ENCODE measurements around the gene PLBD2.

The PLBD2 gene

DNA sequence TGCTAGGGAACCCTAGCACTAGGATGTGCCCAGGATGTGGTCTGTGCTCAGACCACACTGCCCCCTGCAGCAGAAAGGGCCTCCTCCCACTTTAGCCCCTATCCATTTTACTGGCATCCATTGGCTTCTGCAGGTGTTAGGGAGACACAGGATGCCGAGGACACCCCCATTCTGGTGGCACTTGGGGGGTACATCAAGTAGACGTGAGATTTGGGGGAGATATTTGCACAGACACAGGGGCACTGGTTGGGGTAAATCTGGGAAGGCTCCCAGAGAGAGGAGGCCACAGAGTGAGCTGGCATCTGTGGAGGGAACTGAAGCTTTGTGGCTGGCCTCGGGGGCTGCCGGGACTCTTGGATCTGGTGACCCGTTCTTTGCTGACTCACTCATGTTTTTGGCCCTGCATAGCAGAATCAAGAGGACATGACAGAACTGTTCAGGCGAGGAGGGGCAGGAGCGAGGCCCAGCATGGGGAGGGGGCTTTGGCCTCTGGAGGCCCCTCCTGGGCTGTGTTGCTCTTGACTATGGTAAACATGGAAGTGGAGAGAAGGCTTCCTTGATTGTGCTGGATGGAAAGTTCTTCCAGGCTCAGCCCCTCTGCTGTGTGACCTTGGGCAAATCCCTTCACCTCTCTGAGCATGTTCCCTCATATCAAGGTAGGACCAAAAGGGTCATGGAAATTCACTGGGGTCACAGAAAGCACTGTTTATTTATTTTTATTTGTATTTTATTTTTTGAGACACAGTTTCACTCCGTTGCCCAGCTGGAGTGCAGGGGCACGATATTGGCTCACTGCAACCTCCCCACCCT lies 1.8 kb downstream of the PLBD2 start:
- TF ChIP-seq, protein P1, sequence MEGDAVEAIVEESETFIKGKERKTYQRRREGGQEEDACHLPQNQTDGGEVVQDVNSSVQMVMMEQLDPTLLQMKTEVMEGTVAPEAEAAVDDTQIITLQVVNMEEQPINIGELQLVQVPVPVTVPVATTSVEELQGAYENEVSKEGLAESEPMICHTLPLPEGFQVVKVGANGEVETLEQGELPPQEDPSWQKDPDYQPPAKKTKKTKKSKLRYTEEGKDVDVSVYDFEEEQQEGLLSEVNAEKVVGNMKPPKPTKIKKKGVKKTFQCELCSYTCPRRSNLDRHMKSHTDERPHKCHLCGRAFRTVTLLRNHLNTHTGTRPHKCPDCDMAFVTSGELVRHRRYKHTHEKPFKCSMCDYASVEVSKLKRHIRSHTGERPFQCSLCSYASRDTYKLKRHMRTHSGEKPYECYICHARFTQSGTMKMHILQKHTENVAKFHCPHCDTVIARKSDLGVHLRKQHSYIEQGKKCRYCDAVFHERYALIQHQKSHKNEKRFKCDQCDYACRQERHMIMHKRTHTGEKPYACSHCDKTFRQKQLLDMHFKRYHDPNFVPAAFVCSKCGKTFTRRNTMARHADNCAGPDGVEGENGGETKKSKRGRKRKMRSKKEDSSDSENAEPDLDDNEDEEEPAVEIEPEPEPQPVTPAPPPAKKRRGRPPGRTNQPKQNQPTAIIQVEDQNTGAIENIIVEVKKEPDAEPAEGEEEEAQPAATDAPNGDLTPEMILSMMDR (IDR thresholded peaks at IDR 0.05; ENCODE audit: control insufficient read depth, insufficient read depth, low read depth, low read length, missing control alignments): no peak
- H3K4me3 ChIP-seq (ENCODE audit: control insufficient read depth, low read depth, low read length): no peak overlapping the region
- no peak for DNase-seq (ENCODE audit: low read depth)

GRCh38 chr12:113361574-113362370 lies 3.4 kb downstream of the PLBD2 start:
- TF ChIP-seq, protein P1 (IDR thresholded peaks at IDR 0.05; ENCODE audit: control insufficient read depth, insufficient read depth, low read depth, low read length, missing control alignments): no peak
- DNase-seq (ENCODE audit: low read depth): peak; percentile 27

DNA sequence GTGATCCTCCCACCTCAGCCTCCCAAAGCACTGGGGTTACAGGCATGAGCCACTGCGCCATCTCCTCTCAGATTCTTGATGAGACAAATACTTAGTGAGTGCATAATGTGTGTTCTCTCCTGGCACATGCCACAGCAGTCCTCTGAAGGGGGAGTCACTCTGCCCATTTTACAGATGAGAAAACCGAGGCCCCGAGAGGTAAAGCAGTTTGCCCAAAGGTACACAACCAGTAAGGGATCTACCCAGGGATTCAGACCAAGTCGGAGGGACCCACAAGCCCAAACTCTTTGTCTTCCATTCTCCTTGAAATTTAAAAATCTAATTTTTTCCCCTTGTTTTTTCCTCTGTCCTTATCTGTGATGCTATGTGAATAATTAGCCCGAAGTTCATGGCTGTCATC lies 6.3 kb downstream of the PLBD2 start:
- TF ChIP-seq, protein P1 (IDR thresholded peaks at IDR 0.05; ENCODE audit: control insufficient read depth, insufficient read depth, low read depth, low read length, missing control alignments): no peak

More at GRCh38 chr12:113361574-113362370, 3.4 kb downstream of the PLBD2 start:
- H3K4me3 ChIP-seq (ENCODE audit: control insufficient read depth, low read depth, low read length): no peak overlapping the region

DNA sequence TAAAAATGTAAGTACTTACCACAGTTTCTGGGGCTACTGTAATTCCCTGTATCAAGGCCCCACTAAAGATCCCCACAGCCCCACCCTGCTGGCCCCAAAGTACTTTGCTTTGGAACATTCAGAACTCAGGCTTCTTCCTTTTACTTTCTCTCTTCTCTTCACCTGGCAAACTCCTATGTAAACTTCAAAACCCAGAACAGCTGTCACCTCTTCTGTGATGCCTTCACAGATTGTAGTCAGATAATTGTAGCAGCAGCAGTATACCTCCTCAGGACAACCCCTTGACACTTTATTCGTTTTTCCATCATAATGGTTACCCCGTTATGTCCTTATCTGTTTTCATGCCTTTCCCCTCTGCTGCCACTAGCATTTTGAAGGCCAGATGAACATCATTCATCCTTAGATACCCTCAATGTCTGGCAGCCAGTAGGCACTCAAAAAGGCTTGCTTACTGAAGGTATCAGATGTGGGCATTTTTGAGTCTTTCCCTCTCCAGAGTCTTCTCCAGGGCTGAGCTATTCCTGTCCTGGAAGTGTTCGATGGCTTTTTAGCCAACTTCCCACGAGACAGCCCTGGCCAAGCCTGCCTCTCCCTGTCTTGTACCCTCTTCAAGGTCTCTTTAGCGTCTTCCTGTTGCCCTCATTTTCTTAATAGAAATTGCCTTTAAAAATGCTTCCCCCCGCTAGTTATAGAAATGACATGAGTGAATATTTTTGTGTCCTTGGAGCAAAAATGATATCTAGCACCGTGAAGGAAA lies 7.4 kb downstream of the PLBD2 start:
- DNase-seq (ENCODE audit: low read depth): no peak
- H3K4me3 ChIP-seq (ENCODE audit: control insufficient read depth, low read depth, low read length): no peak overlapping the region
- TF ChIP-seq, protein P1 (IDR thresholded peaks at IDR 0.05; ENCODE audit: control insufficient read depth, insufficient read depth, low read depth, low read length, missing control alignments): no peak

More for the DNA sequence above, 6.3 kb downstream of the PLBD2 start:
- H3K4me3 ChIP-seq (ENCODE audit: control insufficient read depth, low read depth, low read length): no peak overlapping the region
- no peak for DNase-seq (ENCODE audit: low read depth)

DNA sequence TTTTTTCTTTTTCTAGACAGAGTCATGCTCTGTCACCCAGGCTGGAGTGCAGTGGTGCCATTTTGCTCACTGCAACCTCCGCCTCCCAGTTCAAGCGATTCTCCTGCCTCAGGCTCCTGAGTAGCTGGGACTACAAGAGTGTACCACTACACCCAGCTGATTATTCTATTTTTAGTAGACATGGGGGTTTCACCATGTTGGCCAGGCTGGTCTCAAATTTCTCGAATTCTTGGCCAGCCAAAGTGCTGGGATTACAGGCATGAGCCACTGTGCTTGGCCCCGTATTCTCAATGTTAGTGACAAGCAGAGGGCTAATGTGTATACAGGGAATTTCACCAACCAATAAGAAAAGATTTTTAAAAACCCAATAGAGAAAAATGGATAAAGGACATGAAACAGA lies 8.4 kb downstream of the PLBD2 start:
- DNase-seq (ENCODE audit: low read depth): no peak
- no peak overlapping the region for H3K4me3 ChIP-seq (ENCODE audit: control insufficient read depth, low read depth, low read length)
- TF ChIP-seq, protein P1 (IDR thresholded peaks at IDR 0.05; ENCODE audit: control insufficient read depth, insufficient read depth, low read depth, low read length, missing control alignments): no peak

DNA sequence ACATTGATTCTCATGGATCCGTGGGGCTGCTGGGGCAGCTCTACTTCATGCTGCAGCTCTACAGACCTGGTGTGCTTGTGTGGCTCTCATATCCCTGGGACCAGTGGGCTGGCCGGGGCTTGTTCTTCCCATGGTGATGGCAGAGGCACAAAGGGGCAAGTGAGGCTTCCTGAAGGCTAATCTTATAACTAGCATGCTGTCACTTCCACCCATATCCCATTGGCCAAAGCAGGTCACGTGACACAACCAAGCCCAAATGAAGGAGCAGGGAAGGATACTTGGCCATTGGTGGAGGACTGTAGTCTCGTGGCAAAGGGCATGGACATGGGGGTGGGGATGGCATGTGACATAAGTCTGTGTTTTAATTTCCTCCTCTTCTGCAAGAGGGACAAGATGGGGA lies 9.9 kb downstream of the PLBD2 start:
- TF ChIP-seq, protein P1 (IDR thresholded peaks at IDR 0.05; ENCODE audit: control insufficient read depth, insufficient read depth, low read depth, low read length, missing control alignments): no peak
- no peak overlapping the region for H3K4me3 ChIP-seq (ENCODE audit: control insufficient read depth, low read depth, low read length)
- DNase-seq (ENCODE audit: low read depth): no peak

Data from AG09309 (cell line).